ENCODE results near the gene NEK6. TPM values are rescaled to one million over a fixed set of nuclear protein-coding genes. Genes with fewer than 3 reads are reported as not detected.
"Not testable (repeated sequence)": the region's sequence is repeated elsewhere in the genome, so short reads cannot be mapped to it uniquely, and the experiment has no call there.

The NEK6 gene
- total RNA-seq, 8 experiments from 2014 or later = 2.4 to 33.4 (median 7.2) TPM

DNA sequence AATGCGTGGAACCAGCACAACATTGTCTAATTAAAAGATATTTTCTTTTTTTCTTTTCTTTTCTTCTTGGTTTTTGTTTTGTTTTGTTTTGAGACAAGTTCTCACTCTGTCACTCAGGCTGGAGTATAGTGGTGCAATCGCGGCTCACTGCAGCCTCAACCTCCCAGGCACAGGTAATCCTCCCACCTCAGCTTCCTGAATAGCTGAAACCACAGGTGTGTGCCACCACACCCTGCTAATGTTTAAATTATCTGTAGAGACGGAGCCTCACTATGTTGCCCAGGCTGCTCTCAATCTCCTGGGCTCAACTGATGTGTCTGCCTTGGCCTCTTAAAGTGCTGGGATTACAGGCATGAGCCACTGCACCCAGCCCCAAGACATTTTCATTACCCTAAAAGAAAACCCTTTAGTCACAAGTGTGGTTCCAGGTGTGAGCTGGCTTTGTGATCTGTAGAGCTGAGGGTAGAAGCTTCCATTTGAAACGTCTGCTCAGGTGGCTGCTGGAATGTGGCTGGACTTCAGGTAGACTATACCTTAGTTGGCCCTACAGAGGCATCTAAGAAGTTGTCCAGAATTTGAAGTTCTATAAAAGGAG is 19.1 kb upstream of the NEK6 start:
- WGBS, 10 experiments = 20 to 100% (median 67%) methylated on average over 1 to 5 of the region's 5 CpGs; no CpG with 5 or more reads in 1 of the 10 experiments
- in situ Hi-C loops (cut with MboI; ENCODE audit: low pct_unique_long_range_greater_than_20kb in 2 of 9, low sequenced_read_pairs in 9 of 9, unreplicated experiment in 9 of 9) = no loop called here
- no peak overlapping the region for H3K27ac ChIP-seq
- peaks cover 0 to 5% of the 10 kb centered on the region in 2 donors for H3K4me1 ChIP-seq (replicated peaks in 1 of 2)
- no peak overlapping the region for H3K4me3 ChIP-seq
- ATAC-seq (replicated peaks in 6 of 8) = no peak

- in situ Hi-C loops (cut with MboI; ENCODE audit: low pct_unique_long_range_greater_than_20kb in 2 of 9, low sequenced_read_pairs in 9 of 9, unreplicated experiment in 9 of 9) = no loop called here
- Histone ChIP-seq H3K4me1 (replicated peaks in 1 of 2) (peaks cover 0 to 5% of the 10 kb centered on the region in 2 donors), H3K27ac (no peak overlapping the region), H3K4me3 (no peak overlapping the region)
- ATAC-seq (replicated peaks in 6 of 8) = no peak
- 43 to 92% (median 71%) methylated on average over 1 to 6 of the region's 7 CpGs; no CpG with 5 or more reads in 1 of the 10 experiments for WGBS, 10 experiments
Observed at GRCh38 chr9:124239249-124240073, 18.3 kb upstream of the NEK6 start.

DNA sequence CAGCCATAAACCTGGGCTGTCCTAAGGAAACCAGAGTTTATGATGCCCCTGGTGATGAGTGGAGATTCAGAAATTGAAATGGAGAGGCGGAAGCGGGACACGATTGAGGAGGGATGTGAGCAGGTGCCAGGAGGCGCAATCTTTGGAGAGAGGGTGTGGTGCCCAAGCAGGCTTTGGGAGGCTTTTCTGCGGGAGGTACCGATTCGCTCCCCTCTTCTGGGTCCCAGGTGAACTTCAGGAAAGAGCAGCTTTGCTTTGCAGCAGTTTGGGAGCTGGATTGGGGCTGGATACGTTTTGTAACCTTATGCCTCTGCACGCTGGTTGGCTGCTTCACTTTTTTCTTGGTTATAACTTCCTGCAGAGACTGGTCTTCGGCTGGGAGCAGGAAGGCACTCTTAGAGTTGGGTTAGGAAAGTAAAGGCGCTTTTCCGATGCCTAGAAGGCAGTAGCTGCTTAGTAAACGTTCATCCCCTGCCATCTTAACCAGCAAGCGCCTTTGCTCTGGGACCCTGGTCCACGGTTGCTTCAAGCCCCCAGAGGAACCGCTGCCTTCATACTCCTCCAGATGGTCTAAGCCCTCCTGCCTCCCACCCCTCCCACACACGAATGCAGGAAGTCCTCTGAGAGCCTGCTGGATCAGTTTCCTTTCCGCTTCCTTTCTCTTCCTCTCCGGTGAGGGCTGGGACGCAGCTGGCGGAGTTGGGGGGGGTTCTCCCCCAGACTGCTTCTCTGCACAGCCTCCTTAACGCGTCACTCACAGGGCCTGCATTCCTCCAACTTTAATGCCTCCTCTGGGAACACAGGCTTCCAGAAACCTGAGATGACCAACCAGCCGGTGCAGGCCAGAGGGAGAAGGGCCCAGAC is 15.2 kb upstream of the NEK6 start:
- H3K4me3 ChIP-seq = no peak overlapping the region
- 0 to 86% (median 30%) methylated on average over 1 to 18 of the region's 24 CpGs for WGBS, 10 experiments
- peak overlapping the region in 1 of 2 donors; percentile 58 for H3K27ac ChIP-seq
- in situ Hi-C loops (cut with MboI; ENCODE audit: low pct_unique_long_range_greater_than_20kb in 2 of 9, low sequenced_read_pairs in 9 of 9, unreplicated experiment in 9 of 9) = no loop called here
- peak in 7 of 8 experiments; percentile 41 to 91 (median 87) for ATAC-seq (replicated peaks in 6 of 8)
- H3K4me1 ChIP-seq (replicated peaks in 1 of 2) = peaks cover 0 to 5% of the 10 kb centered on the region in 2 donors

- in situ Hi-C loops (cut with MboI; ENCODE audit: low pct_unique_long_range_greater_than_20kb in 2 of 9, low sequenced_read_pairs in 9 of 9, unreplicated experiment in 9 of 9); H3K4me1 ChIP-seq (replicated peaks in 1 of 2); H3K4me3 ChIP-seq; H3K27ac ChIP-seq; ATAC-seq (replicated peaks in 6 of 8): not testable (repeated sequence)
- 40 to 100% (median 91%) methylated on average over 1 to 5 of the region's 5 CpGs; no CpG with 5 or more reads in 2 of the 10 experiments for WGBS, 10 experiments
Observed at GRCh38 chr9:124247393-124247792, 10.4 kb upstream of the NEK6 start.

GRCh38 chr9:124248066-124248465 is 9.7 kb upstream of the NEK6 start:
- Histone ChIP-seq H3K27ac (no peak overlapping the region), H3K4me3 (no peak overlapping the region), H3K4me1 (replicated peaks in 1 of 2) (peaks cover 0 to under 1% of the 10 kb centered on the region in 2 donors)
- WGBS, 10 experiments = 30 to 100% (median 71%) methylated on average over 1 to 3 of the region's 3 CpGs; no CpG with 5 or more reads in 4 of the 10 experiments
- in situ Hi-C loops (cut with MboI; ENCODE audit: low pct_unique_long_range_greater_than_20kb in 2 of 9, low sequenced_read_pairs in 9 of 9, unreplicated experiment in 9 of 9) = no loop called here
- ATAC-seq (replicated peaks in 6 of 8) = no peak

GRCh38 chr9:124248960-124249359 is 8.8 kb upstream of the NEK6 start:
- no peak for ATAC-seq (replicated peaks in 6 of 8)
- in situ Hi-C loops (cut with MboI; ENCODE audit: low pct_unique_long_range_greater_than_20kb in 2 of 9, low sequenced_read_pairs in 9 of 9, unreplicated experiment in 9 of 9) = no loop called here
- WGBS, 10 experiments = 73 to 93% methylated on average over 2 to 3 of the region's 4 CpGs; no CpG with 5 or more reads in 8 of the 10 experiments
- Histone ChIP-seq H3K4me1 (replicated peaks in 1 of 2) (no peaks in the 10 kb centered on the region), H3K27ac (no peak overlapping the region), H3K4me3 (no peak overlapping the region)

GRCh38 chr9:124251204-124251603 is 6.5 kb upstream of the NEK6 start:
- ATAC-seq (replicated peaks in 6 of 8) = no peak
- Histone ChIP-seq H3K27ac (no peak overlapping the region), H3K4me3 (no peak overlapping the region), H3K4me1 (replicated peaks in 1 of 2) (no peaks in the 10 kb centered on the region)
- WGBS, 10 experiments = 78 to 100% (median 94%) methylated on average over 1 to 4 of the region's 4 CpGs; no CpG with 5 or more reads in 4 of the 10 experiments
- in situ Hi-C loops (cut with MboI; ENCODE audit: low pct_unique_long_range_greater_than_20kb in 2 of 9, low sequenced_read_pairs in 9 of 9, unreplicated experiment in 9 of 9) = no loop called here

- ATAC-seq (replicated peaks in 6 of 8) = peak in 2 of 8 experiments; percentile 66 to 88
- peaks cover 0 to 3% of the 10 kb centered on the region in 2 donors for H3K4me1 ChIP-seq (replicated peaks in 1 of 2)
Observed at GRCh38 chr9:124251605-124252378, 6.0 kb upstream of the NEK6 start.

DNA sequence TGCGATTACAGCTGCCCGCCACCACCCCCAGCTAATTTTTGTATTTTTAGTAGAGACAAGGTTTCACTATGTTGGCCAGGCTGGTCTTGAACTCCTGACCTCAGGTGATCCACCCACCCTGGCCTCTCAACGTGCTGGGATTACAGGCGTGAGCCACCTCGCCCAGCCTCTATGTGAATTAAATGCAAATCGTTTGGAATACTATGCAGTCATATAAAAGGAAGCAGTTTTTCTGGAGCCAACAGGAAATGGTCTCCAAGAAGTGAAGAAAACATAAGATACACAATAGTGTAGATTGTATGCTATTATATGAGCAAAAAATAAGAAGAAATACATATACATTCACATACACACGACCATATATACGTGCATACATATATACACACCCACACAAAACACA is 4.9 kb upstream of the NEK6 start:
- H3K27ac ChIP-seq; ATAC-seq (replicated peaks in 6 of 8); in situ Hi-C loops (cut with MboI; ENCODE audit: low pct_unique_long_range_greater_than_20kb in 2 of 9, low sequenced_read_pairs in 9 of 9, unreplicated experiment in 9 of 9); H3K4me1 ChIP-seq (replicated peaks in 1 of 2); H3K4me3 ChIP-seq: not testable (repeated sequence)
- 45 to 100% (median 80%) methylated on average over 1 to 5 of the region's 8 CpGs; no CpG with 5 or more reads in 1 of the 10 experiments for WGBS, 10 experiments

More at GRCh38 chr9:124251605-124252378, 6.0 kb upstream of the NEK6 start:
- H3K4me3 ChIP-seq = no peak overlapping the region
- in situ Hi-C loops (cut with MboI; ENCODE audit: low pct_unique_long_range_greater_than_20kb in 2 of 9, low sequenced_read_pairs in 9 of 9, unreplicated experiment in 9 of 9) = no loop called here
- 20 to 83% (median 64%) methylated on average over 2 to 13 of the region's 16 CpGs; no CpG with 5 or more reads in 2 of the 10 experiments for WGBS, 10 experiments
- no peak overlapping the region for H3K27ac ChIP-seq

DNA sequence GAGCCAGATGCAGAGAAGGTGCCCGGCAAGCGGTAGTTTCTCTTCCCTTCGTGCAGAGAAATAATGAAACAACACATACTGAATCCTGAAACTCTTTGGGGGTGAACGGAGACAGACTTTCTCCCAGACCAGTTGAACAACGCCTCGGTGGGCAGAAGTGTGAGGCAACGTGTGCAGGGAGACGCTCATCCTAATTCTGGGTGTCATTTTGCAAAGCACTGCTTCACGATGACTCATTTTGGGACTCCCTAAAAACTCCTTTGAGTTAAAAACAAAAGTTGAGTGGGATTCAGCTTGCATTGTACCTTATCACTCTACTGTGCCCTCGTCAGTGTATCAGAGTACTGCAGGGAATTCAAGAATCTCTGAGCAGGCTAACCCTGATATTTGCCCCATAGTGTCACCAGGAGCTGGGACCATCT is 3.5 kb upstream of the NEK6 start:
- 17 to 100% (median 78%) methylated on average over 1 to 10 of the region's 10 CpGs; no CpG with 5 or more reads in 1 of the 10 experiments for WGBS, 10 experiments
- ATAC-seq (replicated peaks in 6 of 8) = no peak
- Histone ChIP-seq H3K27ac (no peak overlapping the region), H3K4me1 (replicated peaks in 1 of 2) (peaks cover 6 to 7% of the 10 kb centered on the region in 2 donors), H3K4me3 (no peak overlapping the region)
- in situ Hi-C loops (cut with MboI; ENCODE audit: low pct_unique_long_range_greater_than_20kb in 2 of 9, low sequenced_read_pairs in 9 of 9, unreplicated experiment in 9 of 9) = no loop called here

DNA sequence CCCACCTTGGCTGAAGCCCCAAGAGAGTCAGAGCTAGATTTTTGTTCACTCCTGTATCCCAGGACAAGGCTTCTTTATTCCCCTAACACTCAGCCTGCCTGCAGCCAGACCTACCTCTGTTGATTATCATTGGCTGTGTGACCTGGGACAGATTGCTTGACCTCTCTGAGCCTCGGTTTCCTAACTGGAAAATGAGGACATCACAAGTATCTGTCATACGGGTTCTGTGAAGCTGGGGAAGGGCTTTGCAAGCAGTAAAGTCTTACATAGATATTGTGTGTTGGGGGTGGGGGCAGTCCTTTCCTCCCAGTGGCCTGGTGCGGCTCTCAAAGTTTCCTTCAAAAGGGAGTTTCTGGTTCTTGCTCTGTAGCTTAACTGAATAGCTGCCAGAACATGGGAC is 2.5 kb upstream of the NEK6 start:
- H3K27ac ChIP-seq = no peak overlapping the region
- 49 to 100% (median 78%) methylated on average over 1 to 3 of the region's 3 CpGs; no CpG with 5 or more reads in 5 of the 10 experiments for WGBS, 10 experiments
- no peak overlapping the region for H3K4me3 ChIP-seq
- in situ Hi-C loops (cut with MboI; ENCODE audit: low pct_unique_long_range_greater_than_20kb in 2 of 9, low sequenced_read_pairs in 9 of 9, unreplicated experiment in 9 of 9) = no loop called here
- peaks cover 12 to 14% of the 10 kb centered on the region in 2 donors for H3K4me1 ChIP-seq (replicated peaks in 1 of 2)
- ATAC-seq (replicated peaks in 6 of 8) = no peak

GRCh38 chr9:124256517-124257069 is 1.2 kb upstream of the NEK6 start:
- in situ Hi-C loops (cut with MboI; ENCODE audit: low pct_unique_long_range_greater_than_20kb in 2 of 9, low sequenced_read_pairs in 9 of 9, unreplicated experiment in 9 of 9) = no loop called here
- 10 to 80% (median 31%) methylated on average over 2 to 8 of the region's 11 CpGs; no CpG with 5 or more reads in 3 of the 10 experiments for whole genome bisulfite sequencing, 10 experiments
- H3K4me3 ChIP-seq = no peak overlapping the region
- H3K4me1 ChIP-seq (replicated peaks in 1 of 2) = peaks cover 18 to 23% of the 10 kb centered on the region in 2 donors
- no peak overlapping the region for H3K27ac ChIP-seq
- peak in 5 of 8 experiments; percentile 5 to 72 (median 45) for ATAC-seq (replicated peaks in 6 of 8)

Measured in motor neuron (in vitro differentiated cells).